K562 (cell line): ENCODE measurements around the gene GRK3. TPM values are rescaled to one million over a fixed set of nuclear protein-coding genes. Genes with fewer than 3 reads are reported as not detected.

ENCODE experiments used
- ATAC-seq: fragments of 200-7000 bp; cut with Tn5 transposase; 3 replicates; pipeline ENCODE4 v1.9.1; 2020; ENCODE audit warnings: moderate library complexity
- BruUV-seq: library from RNA; stranded (reverse); fragments of 400-500 nt; replicated peaks from 2 replicates; lab custom pipeline; 2021; lab: Mats Ljungman, UMichigan
- CTCF ChIA-PET: fragments of 300-600 bp; formaldehyde crosslinking; extraction: SDS; loops from one replicate; lab custom pipeline; 2021; ENCODE audit warnings: low intra/inter-chr PET ratio; lab: Yijun Ruan, JAX
- POLR2A ChIA-PET: fragments of 300-600, 350-650 bp; sonication (Branson Sonifier 250); formaldehyde crosslinking; extraction: SDS; loops from one replicate; lab custom pipeline; 2021; ENCODE audit warnings: antibody characterized with exemption, inconsistent platforms; lab: Yijun Ruan, JAX
- DNase-seq, 4 experiments: peaks; one replicate each; pipeline versions ENCODE4 v3.0.0 to v3.0.0-alpha.2; 2011 to 2018; ENCODE audit warnings: low spot score in 3 of 4, mixed read lengths in 3 of 4; ENCODE audit errors: extremely low read depth in 1 of 4
- FAIRE-seq: peaks from 2 replicates; lab custom pipeline; 2011; peaks lifted over from hg19 to GRCh38; lab: Jason Lieb, UNC
- H2AFZ ChIP-seq: 2 replicates; pipeline ENCODE4 v1.6.0; 2011; ENCODE audit warnings: low read depth, low read length, control low read depth, inconsistent platforms
- H3K27ac ChIP-seq: fragments of 200-600 bp; 3 replicates; pipeline ENCODE4 v1.8.0; 2011; ENCODE audit warnings: low read depth, mild to moderate bottlenecking, control low read depth, inconsistent platforms, low read length, moderate library complexity, mixed read lengths; ENCODE audit errors: extremely low read depth
- H3K27me3 ChIP-seq, 2 experiments: fragments of 300-600 bp in 1 of 2; 2 replicates in 1 of 2; 3 replicates in 1 of 2; pipeline versions ENCODE4 v1.6.0 to v1.8.0; 2011; ENCODE audit warnings: inconsistent platforms in 2 of 2, low read length in 2 of 2, mild to moderate bottlenecking in 1 of 2, mixed read lengths in 1 of 2, moderate library complexity in 1 of 2; ENCODE audit not compliant: control insufficient read depth in 2 of 2, insufficient read depth in 2 of 2
- H3K36me3 ChIP-seq: fragments of 300-600 bp; 3 replicates; pipeline ENCODE4 v1.8.0; 2011; ENCODE audit warnings: mild to moderate bottlenecking, low read length, inconsistent platforms; ENCODE audit not compliant: control insufficient read depth, insufficient read depth
- H3K4me1 ChIP-seq, 2 experiments: fragments of 200-600 bp in 1 of 2; replicated peaks in 1 of 2; 2 replicates in 1 of 2; 3 replicates in 1 of 2; pipeline versions ENCODE4 v1.5.1 to v1.8.0; 2011; ENCODE audit warnings: inconsistent platforms in 2 of 2, low read length in 2 of 2, mild to moderate bottlenecking in 1 of 2, mixed read lengths in 1 of 2, moderate library complexity in 1 of 2; ENCODE audit not compliant: control insufficient read depth in 2 of 2, insufficient read depth in 2 of 2
- H3K4me2 ChIP-seq: 2 replicates; pipeline ENCODE4 v1.6.1; 2011; ENCODE audit warnings: low read length, control low read depth, inconsistent platforms, mixed read lengths; ENCODE audit not compliant: insufficient read depth
- H3K4me3 ChIP-seq: fragments of 200-600 bp; sonication (generic), shearing (Covaris generic); 2 replicates; pipeline ENCODE4 v1.5.1; 2016; ENCODE audit warnings: control low read depth, inconsistent platforms
- H3K79me2 ChIP-seq: fragments of 200-600 bp; 3 replicates; pipeline ENCODE4 v1.8.0; 2011; ENCODE audit warnings: low read length, inconsistent platforms; ENCODE audit not compliant: control insufficient read depth, insufficient read depth
- H3K9ac ChIP-seq, 2 experiments: 2 replicates each; pipeline versions ENCODE4 v1.6.0 to v1.6.1; 2011; ENCODE audit warnings: low read depth in 2 of 2, low read length in 2 of 2, control low read depth in 1 of 2, inconsistent platforms in 1 of 2, mild to moderate bottlenecking in 1 of 2, mixed read lengths in 1 of 2; ENCODE audit not compliant: insufficient read depth in 1 of 2
- H3K9me1 ChIP-seq: one replicate; pipeline ENCODE4 v1.6.0; 2011; ENCODE audit warnings: inconsistent platforms, mild to moderate bottlenecking, low read length, moderate library complexity; ENCODE audit not compliant: control insufficient read depth, insufficient read depth
- H3K9me3 ChIP-seq: replicated peaks from 2 replicates; pipeline ENCODE4 v1.5.1; 2011; ENCODE audit warnings: low read depth, low read length, inconsistent platforms; ENCODE audit not compliant: control insufficient read depth, insufficient read depth
- H4K20me1 ChIP-seq: replicated peaks from 2 replicates; pipeline ENCODE4 v1.6.1; 2011; ENCODE audit warnings: low read length, inconsistent platforms, mixed read lengths; ENCODE audit not compliant: control insufficient read depth, insufficient read depth
- ATF6 ChIP-seq: sonication (generic); formaldehyde crosslinking; IDR thresholded peaks from 2 replicates; pipeline ENCODE4 v1.4.0; 2020; ENCODE audit warnings: mild to moderate bottlenecking, missing genetic modification reagents
- C11orf30 ChIP-seq: fragments of 450-650 bp; IDR thresholded peaks from 2 replicates; pipeline ENCODE4 v1.6.1; 2016; ENCODE audit warnings: low read depth, mild to moderate bottlenecking
- CBX3 ChIP-seq, 2 experiments: IDR thresholded peaks; 1 replicate in 1 of 2; 2 replicates in 1 of 2; pipeline ENCODE4 v1.6.1; 2012; ENCODE audit warnings: inconsistent platforms in 2 of 2, low read length in 2 of 2, borderline replicate concordance in 1 of 2, control low read depth in 1 of 2
- DPF2 ChIP-seq: fragments of 450-650 bp; IDR thresholded peaks from 2 replicates; pipeline ENCODE4 v1.6.1; 2016
- FOSL1 ChIP-seq: fragments of 200-800 bp; sonication (Bioruptor generic); conservative IDR thresholded peaks from 2 replicates; pipeline ENCODE4 v1.6.1; 2016; ENCODE audit warnings: missing genetic modification characterization, missing compliant biosample characterization
- KAT7 ChIP-seq: sonication (generic); formaldehyde crosslinking; IDR thresholded peaks from 2 replicates; pipeline ENCODE4 v1.8.0; 2022; ENCODE audit warnings: missing genetic modification reagents, mild to moderate bottlenecking, borderline replicate concordance
- MAFG ChIP-seq: fragments of 450-650 bp; conservative IDR thresholded peaks from 2 replicates; pipeline ENCODE4 v1.6.1; 2016; ENCODE audit warnings: missing genetic modification characterization, missing compliant biosample characterization
- MLX ChIP-seq, 2 experiments: fragments of 450-650 bp in 1 of 2; sonication (generic) in 1 of 2; formaldehyde crosslinking; conservative IDR thresholded peaks; 2 replicates each; pipeline versions ENCODE4 v1.4.0 to v1.8.1; 2020 to 2022; ENCODE audit warnings: mild to moderate bottlenecking in 1 of 2, missing genetic modification reagents in 1 of 2
- MNT ChIP-seq, 2 experiments: fragments of 450-650 bp; conservative IDR thresholded peaks; 2 replicates each; pipeline ENCODE4 v1.6.1; 2017; ENCODE audit warnings: mild to moderate bottlenecking in 2 of 2, moderate library complexity in 2 of 2
- SMARCA5 ChIP-seq: fragments of 450-650 bp; IDR thresholded peaks from 2 replicates; pipeline ENCODE4 v1.6.1; 2016
- SOX6 ChIP-seq: fragments of 450-650 bp; IDR thresholded peaks from 2 replicates; pipeline ENCODE4 v1.6.1; 2014; ENCODE audit warnings: mild to moderate bottlenecking
- ZNF592 ChIP-seq: fragments of 450-650 bp; IDR thresholded peaks from 2 replicates; pipeline ENCODE4 v1.6.1; 2017; ENCODE audit warnings: antibody characterized with exemption, mild to moderate bottlenecking
- ZNF778 ChIP-seq: fragments of 450-650 bp; formaldehyde crosslinking; IDR thresholded peaks from 2 replicates; pipeline ENCODE4 v1.4.0; 2020; ENCODE audit warnings: mild to moderate bottlenecking, moderate library complexity
- WGBS: fragments of 100-300 bp; shearing (Covaris generic); methylation state at CpG from one replicate; pipeline ENCODE4 v1.1.6; 2016; ENCODE audit warnings: low coverage, mixed read lengths; ENCODE audit not compliant: insufficient coverage; ENCODE audit errors: missing lambda C conversion rate; 5-methylcytosine and 5-hydroxymethylcytosine counted together
- in situ Hi-C: fragments of 300-500 bp; cut with MboI; formaldehyde crosslinking; loops from 4 replicates; pipeline ENCODE4 v1.15.0; 2018; ENCODE audit warnings: inconsistent platforms, mixed read lengths
- intact Hi-C: fragments of 100-400 bp; cut with micrococcal nuclease; formaldehyde crosslinking; loops from 2 replicates; pipeline ENCODE4 v1.14.2; 2022
- polyA plus RNA-seq, 8 experiments: library from polyadenylated mRNA; depleted of rRNA in 4 of 8; stranded (reverse) in 5 of 8; unstranded in 3 of 8; fragments of >200 nt; fragmentation: Nextera tagmentation in 2 of 8; fragmentation: Illumina TruSeq in 1 of 8; extraction: Ambion mirVana in 2 of 8; extraction: Trizol in 1 of 8; gene quantifications; 2 replicates each; pipeline versions ENCODE4 v1.2.1 to v1.2.3, GENCODE V29; 2011 to 2014; ENCODE audit warnings: inconsistent platforms in 1 of 8, missing spikeins in 1 of 8
- total RNA-seq, 7 experiments: library from RNA; depleted of rRNA in 6 of 7; stranded (reverse); fragments of >200 nt in 6 of 7; fragmentation: Illumina TruSeq in 2 of 7; extraction: Trizol in 2 of 7; gene quantifications; 2 replicates each; pipeline versions ENCODE4 v1.2.1 to v1.2.3, GENCODE V29; 2011 to 2021; ENCODE audit warnings: low replicate concordance in 1 of 7

The GRK3 gene
- total and polyA plus RNA-seq, 9 of the 15 experiments (the other 6 are each of a cell fraction or from before 2014, with no cell fraction given), result 1.4 to 7.6 (median 3.6) TPM

- ATAC-seq (peak; percentile 76), FAIRE-seq (peak; percentile 82)
- H3K9me3 ChIP-seq, result no peaks in the 10 kb centered on the region
- TF ChIP-seq C11orf30 (peak; percentile 69), SMARCA5 (no peak), ATF6 (CRISPR knock-in tag) (no peak), DPF2 (peak; percentile 28; the same call in 1 of the 2 replicates), KAT7 (CRISPR knock-in tag) (no peak), CBX3 (IDR thresholded peaks at IDR 0.05; ENCODE audit: borderline replicate concordance in 1 of 2, low read length in 2 of 2) (no peak), ZNF592 (peak; percentile 68; the same call in 1 of the 2 replicates), SOX6 (no peak), MAFG (peak; percentile 64), ZNF778 (no peak), MLX (CRISPR knock-in tag; conservative IDR thresholded peaks at IDR 0.05) (no peak), MNT (conservative IDR thresholded peaks at IDR 0.05) (peak in 1 of 2 experiments; percentile 26; a peak in 1 of 4 replicates), FOSL1 (tag) (no peak)
Measured at GRCh38 chr22:25749420-25750169, 185.1 kb downstream of the GRK3 start.

More at GRCh38 chr22:25749420-25750169, 185.1 kb downstream of the GRK3 start:
- BruUV-seq, result no TSS peak
- DNase-seq, result peak in 2 of 4 experiments; percentile 50 to 74
- peaks cover 4% of the 10 kb centered on the region; the same call in 2 of the 3 replicates for H3K36me3 ChIP-seq
- H3K79me2 ChIP-seq, result peaks cover 74% of the 10 kb centered on the region
- H3K9ac ChIP-seq, result peak overlapping the region; percentile 44 to 54; a peak in 3 of 4 replicates
- H3K4me3 ChIP-seq, result no peak overlapping the region
- H4K20me1 ChIP-seq, result peaks cover 72% of the 10 kb centered on the region
- H2AFZ ChIP-seq, result 0 out of 2 replicates have a peak overlapping the region, but pooled peaks have one; percentile 25
- 7% methylated on average over 10 of the region's 10 CpGs for WGBS
- no peaks in the 10 kb centered on the region for H3K9me1 ChIP-seq
- H3K27ac ChIP-seq, result peak overlapping the region; percentile 76
- intact Hi-C loops (no loop called here), in situ Hi-C loops (no loop called here)
- H3K4me2 ChIP-seq, result peak overlapping the region; percentile 69
- peaks cover 17 to 53% of the 10 kb centered on the region in 2 experiments for H3K4me1 ChIP-seq
- CTCF ChIA-PET, result no interaction called here
- H3K27me3 ChIP-seq, result no peaks in the 10 kb centered on the region
- POLR2A ChIA-PET, result interaction anchor here (0.6 to 5.3 kb wide), 10 partner anchors 7 to 1973 kb away, joined by 3 to 51 read pairs (median 3); partner anchors contain the start of gene MYO18B
